Measurements from ENCODE around the gene TACR3. TPM values are rescaled to one million over a fixed set of nuclear protein-coding genes. Genes with fewer than 3 reads are reported as not detected.

The TACR3 gene
- total RNA-seq, 4 donors from 2014 or later: not detected

DNA sequence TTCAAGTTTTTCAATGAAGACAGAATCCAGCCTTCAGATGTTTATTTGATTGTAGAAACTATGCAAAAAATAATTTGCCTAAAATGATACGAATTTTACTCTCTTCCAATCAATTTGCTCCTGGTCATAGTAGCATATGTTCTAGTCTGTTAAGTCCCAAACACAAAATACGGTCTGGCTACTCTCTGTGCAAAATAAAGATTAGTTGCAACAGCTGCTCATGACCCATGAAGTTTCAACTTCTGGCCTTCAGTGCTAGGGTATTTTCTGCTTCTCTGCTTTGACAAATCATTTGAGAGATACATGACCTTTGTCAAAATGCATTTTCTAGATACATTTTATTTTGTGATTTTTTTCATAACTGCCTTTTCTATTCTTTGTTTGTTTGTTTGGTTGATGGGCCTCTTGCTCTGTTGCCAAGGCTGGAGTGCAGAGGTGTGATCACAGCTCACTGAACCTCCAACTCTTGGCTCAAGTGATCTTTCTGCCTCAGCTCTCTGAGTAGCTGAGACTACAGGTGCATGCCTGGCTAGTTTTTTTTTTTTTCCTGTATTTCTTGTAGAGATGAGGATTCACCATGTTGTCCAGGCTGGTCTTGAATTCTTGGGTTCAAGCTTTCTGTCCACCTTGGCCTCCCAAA is 55.2 kb downstream of the TACR3 start:
- TF ChIP-seq CTCF (IDR thresholded peaks at IDR 0.05) (no peak), POLR2A (IDR thresholded peaks at IDR 0.05) (no peak)
- H3K36me3 ChIP-seq: no peaks in the 10 kb centered on the region
- H3K27me3 ChIP-seq: no peaks in the 10 kb centered on the region
- no peak overlapping the region for H3K4me3 ChIP-seq
- H3K9me3 ChIP-seq: no peaks in the 10 kb centered on the region
- no peak for DNase-seq
- H3K27ac ChIP-seq: no peak overlapping the region
- H3K4me1 ChIP-seq: no peaks in the 10 kb centered on the region
- intact Hi-C loops (cut with DNase I; ENCODE audit: low total_unique reads): no loop called here

GRCh38 chr4:103648541-103648940 is 71.2 kb downstream of the TACR3 start:
- no peaks in the 10 kb centered on the region for H3K9me3 ChIP-seq
- no peak overlapping the region for H3K27ac ChIP-seq
- DNase-seq: no peak
- intact Hi-C loops (cut with DNase I; ENCODE audit: low total_unique reads): no loop called here
- H3K36me3 ChIP-seq: no peaks in the 10 kb centered on the region
- no peaks in the 10 kb centered on the region for H3K4me1 ChIP-seq
- no peaks in the 10 kb centered on the region for H3K27me3 ChIP-seq
- TF ChIP-seq CTCF (IDR thresholded peaks at IDR 0.05): no peak
- no peak overlapping the region for H3K4me3 ChIP-seq

DNA sequence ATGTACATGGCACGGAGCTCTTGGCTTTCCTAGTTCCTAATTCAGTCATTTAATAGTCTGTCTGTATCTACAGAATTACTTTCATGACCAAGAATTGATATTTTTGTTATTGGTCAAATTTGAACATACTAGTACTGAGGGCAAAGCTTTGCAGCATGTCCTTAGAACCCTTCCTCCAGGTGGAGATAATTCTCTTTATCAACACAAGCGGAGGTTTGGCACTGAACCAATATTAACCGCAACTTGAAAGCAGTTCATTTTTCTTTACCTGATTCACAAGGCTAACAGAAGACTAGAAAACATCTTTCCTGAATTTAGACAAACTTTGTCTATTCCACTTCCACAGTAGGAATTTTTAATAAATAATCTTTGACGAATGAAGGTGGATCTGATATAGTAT is 73.8 kb downstream of the TACR3 start:
- Histone ChIP-seq H3K9me3 (peaks cover 0 to 10% of the 10 kb centered on the region in 2 donors), H3K27me3 (no peaks in the 10 kb centered on the region), H3K36me3 (no peaks in the 10 kb centered on the region), H3K4me1 (no peaks in the 10 kb centered on the region), H3K27ac (no peak overlapping the region), H3K4me3 (no peak overlapping the region)
- intact Hi-C loops (cut with DNase I; ENCODE audit: low total_unique reads): no loop called here
- TF ChIP-seq POLR2A (IDR thresholded peaks at IDR 0.05) (no peak), CTCF (IDR thresholded peaks at IDR 0.05) (no peak)
- no peak for DNase-seq

- Histone ChIP-seq H3K4me3 (no peak overlapping the region), H3K36me3 (no peaks in the 10 kb centered on the region), H3K27ac (no peak overlapping the region), H3K4me1 (no peaks in the 10 kb centered on the region), H3K9me3 (no peaks in the 10 kb centered on the region), H3K27me3 (no peaks in the 10 kb centered on the region)
- no peak for DNase-seq
- intact Hi-C loops (cut with DNase I; ENCODE audit: low total_unique reads): no loop called here
- TF ChIP-seq CTCF (IDR thresholded peaks at IDR 0.05) (no peak), POLR2A (IDR thresholded peaks at IDR 0.05) (no peak)
These were observed 85.5 kb downstream of the TACR3 start for GRCh38 chr4:103634236-103634635.

GRCh38 chr4:103626296-103626695 is 93.5 kb downstream of the TACR3 start:
- Histone ChIP-seq H3K4me1 (no peaks in the 10 kb centered on the region), H3K27ac (no peak overlapping the region), H3K9me3 (no peaks in the 10 kb centered on the region), H3K27me3 (no peaks in the 10 kb centered on the region), H3K4me3 (no peak overlapping the region), H3K36me3 (no peaks in the 10 kb centered on the region)
- intact Hi-C loops (cut with DNase I; ENCODE audit: low total_unique reads): no loop called here
- no peak for DNase-seq
- TF ChIP-seq POLR2A (IDR thresholded peaks at IDR 0.05) (no peak), CTCF (IDR thresholded peaks at IDR 0.05) (no peak)
